OCI-LY1 (cell line): Measurements from ENCODE around the gene MAML2.
A peak's percentile ranks its signal among the peaks of the same experiment; 100 is the strongest.

Source experiments
- H2AFZ ChIP-seq: fragments of 200-600 bp; sonication (generic), shearing (Covaris generic); 2 replicates; pipeline ENCODE4 v1.6.0; 2014; ENCODE audit warnings: antibody characterized with exemption, mild to moderate bottlenecking, low read length
- H3F3A ChIP-seq: fragments of 200-600 bp; sonication (generic), shearing (Covaris generic); 2 replicates; pipeline ENCODE4 v1.6.0; 2014; ENCODE audit warnings: mild to moderate bottlenecking, antibody characterized with exemption, low read length, moderate library complexity; ENCODE audit not compliant: insufficient read depth
- H3K27ac ChIP-seq: fragments of 200-600 bp; sonication (generic); 2 replicates; pipeline ENCODE4 v1.5.1; 2014; ENCODE audit warnings: low read length, mixed run types, mild to moderate bottlenecking, low read depth; ENCODE audit not compliant: poor library complexity, severe bottlenecking
- H3K27me3 ChIP-seq: fragments of 200-600 bp; sonication (generic); 2 replicates; pipeline ENCODE4 v1.6.0; 2014; ENCODE audit warnings: antibody characterized with exemption, mild to moderate bottlenecking, low read length, moderate library complexity; ENCODE audit not compliant: insufficient read depth
- H3K36me3 ChIP-seq: fragments of 200-600 bp; sonication (generic); 2 replicates; pipeline ENCODE4 v1.6.1; 2014; ENCODE audit warnings: mild to moderate bottlenecking, antibody characterized with exemption, low read length, moderate library complexity, mixed read lengths; ENCODE audit not compliant: insufficient read depth
- H3K4me1 ChIP-seq: fragments of 200-600 bp; sonication (generic); 2 replicates; pipeline ENCODE4 v1.5.1; 2014; ENCODE audit warnings: mild to moderate bottlenecking, low read length, moderate library complexity; ENCODE audit not compliant: insufficient read depth, severe bottlenecking
- H3K4me2 ChIP-seq: fragments of 200-600 bp; sonication (generic), shearing (Covaris generic); 2 replicates; pipeline ENCODE4 v1.6.1; 2014; ENCODE audit warnings: low read length
- H3K4me3 ChIP-seq: fragments of 200-600 bp; sonication (generic); 2 replicates; pipeline ENCODE4 v1.5.1; 2014; ENCODE audit warnings: low read length, low read depth, mild to moderate bottlenecking, mixed read lengths; ENCODE audit not compliant: poor library complexity, severe bottlenecking
- H3K79me2 ChIP-seq: fragments of 200-600 bp; shearing (Covaris generic); 2 replicates; pipeline ENCODE4 v1.6.1; 2016; ENCODE audit warnings: mixed run types, low read length, mixed read lengths; ENCODE audit not compliant: insufficient read depth
- H3K9ac ChIP-seq: fragments of 200-600 bp; sonication (generic), shearing (Covaris generic); 2 replicates; pipeline ENCODE4 v1.6.1; 2014; ENCODE audit warnings: mild to moderate bottlenecking, low read length, mixed read lengths
- H3K9me2 ChIP-seq: fragments of 200-600 bp; sonication (generic), shearing (Covaris generic); 2 replicates; pipeline ENCODE4 v1.6.1; 2014; ENCODE audit warnings: low read depth, mild to moderate bottlenecking, low read length, mixed read lengths
- H3K9me3 ChIP-seq: fragments of 200-600 bp; shearing (Covaris generic); 2 replicates; pipeline ENCODE4 v1.6.1; 2014; ENCODE audit warnings: low read length, mixed read lengths
- H4K20me1 ChIP-seq: fragments of 200-600 bp; sonication (generic), shearing (Covaris generic); 2 replicates; pipeline ENCODE4 v1.6.0; 2016; ENCODE audit warnings: mild to moderate bottlenecking, low read length; ENCODE audit not compliant: insufficient read depth
- EZH2 ChIP-seq: fragments of 200-600 bp; sonication (generic), shearing (Covaris generic); IDR thresholded peaks from 2 replicates; pipeline ENCODE4 v1.8.0; 2017; ENCODE audit warnings: borderline replicate concordance, mixed run types, mild to moderate bottlenecking, antibody characterized with exemption, low read length, moderate library complexity, mixed read lengths
- TF ChIP-seq, protein P1 (sequence below): fragments of 200-600 bp; sonication (generic), shearing (Covaris generic); IDR thresholded peaks from 2 replicates; pipeline ENCODE4 v1.5.1; 2017; ENCODE audit warnings: mild to moderate bottlenecking, antibody characterized with exemption, low read length, moderate library complexity, mixed read lengths

MAML2 gene

DNA sequence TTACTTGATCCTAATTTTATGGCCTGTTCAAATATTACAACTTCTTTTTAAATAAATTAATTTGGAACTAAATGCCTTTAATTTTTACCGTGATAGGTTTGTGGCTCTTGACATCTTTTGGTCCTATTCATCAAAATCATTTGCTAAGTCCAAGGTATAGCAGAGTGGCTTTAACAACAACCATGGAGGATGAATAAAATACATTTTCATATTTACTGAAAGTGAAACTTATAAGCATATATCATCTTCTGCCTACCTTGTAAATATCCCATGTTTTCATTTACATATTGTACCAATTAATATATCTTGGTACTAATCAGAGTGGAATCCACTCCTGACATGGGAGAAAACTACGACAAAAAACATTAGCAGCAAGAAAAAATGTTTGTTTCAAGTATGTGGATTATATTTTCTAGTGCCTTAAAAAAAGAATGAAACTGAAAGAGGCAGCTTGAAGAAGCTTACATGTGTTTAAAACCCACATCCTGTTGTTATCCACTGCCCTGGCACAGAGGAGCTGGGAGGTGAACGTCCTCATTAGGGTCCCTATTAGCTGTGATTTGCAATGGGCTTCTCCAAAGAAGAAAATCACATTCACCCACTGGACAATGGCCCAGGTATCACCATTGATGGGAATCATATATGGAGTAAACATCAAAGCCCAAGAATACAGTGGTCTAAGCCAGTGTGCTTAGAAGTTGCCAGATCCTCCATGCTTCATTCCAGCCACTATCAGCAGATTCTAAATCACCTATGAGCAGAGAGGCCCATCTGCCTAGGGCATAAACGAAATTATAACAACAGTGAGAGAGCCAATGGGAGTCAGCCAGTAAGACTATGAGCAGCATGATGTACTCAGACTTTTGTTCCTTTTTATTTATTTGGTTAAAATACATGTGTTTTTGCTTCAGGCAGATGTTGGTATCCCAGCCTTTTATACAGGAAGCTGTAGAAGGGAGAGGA is 84.7 kb downstream of the MAML2 start:
- H3K9ac ChIP-seq, result peak overlapping the region; percentile 22; the same call in 1 of the 2 replicates
- H3K4me2 ChIP-seq, result peak overlapping the region; percentile 58
- no peak overlapping the region; the same call in none of the 2 replicates for H2AFZ ChIP-seq
- H3K27ac ChIP-seq, result peak overlapping the region; percentile 71
- no peaks in the 10 kb centered on the region for H4K20me1 ChIP-seq
- no peaks in the 10 kb centered on the region; the same call in 1 of the 2 replicates for H3F3A ChIP-seq
- H3K9me2 ChIP-seq, result no peaks in the 10 kb centered on the region
- H3K4me3 ChIP-seq, result peak overlapping the region; percentile 30
- H3K9me3 ChIP-seq, result no peaks in the 10 kb centered on the region
- no peaks in the 10 kb centered on the region for H3K79me2 ChIP-seq
- H3K36me3 ChIP-seq, result no peaks in the 10 kb centered on the region
- H3K4me1 ChIP-seq, result peaks cover 62% of the 10 kb centered on the region
- TF ChIP-seq EZH2, result no peak
- TF ChIP-seq, protein P1, sequence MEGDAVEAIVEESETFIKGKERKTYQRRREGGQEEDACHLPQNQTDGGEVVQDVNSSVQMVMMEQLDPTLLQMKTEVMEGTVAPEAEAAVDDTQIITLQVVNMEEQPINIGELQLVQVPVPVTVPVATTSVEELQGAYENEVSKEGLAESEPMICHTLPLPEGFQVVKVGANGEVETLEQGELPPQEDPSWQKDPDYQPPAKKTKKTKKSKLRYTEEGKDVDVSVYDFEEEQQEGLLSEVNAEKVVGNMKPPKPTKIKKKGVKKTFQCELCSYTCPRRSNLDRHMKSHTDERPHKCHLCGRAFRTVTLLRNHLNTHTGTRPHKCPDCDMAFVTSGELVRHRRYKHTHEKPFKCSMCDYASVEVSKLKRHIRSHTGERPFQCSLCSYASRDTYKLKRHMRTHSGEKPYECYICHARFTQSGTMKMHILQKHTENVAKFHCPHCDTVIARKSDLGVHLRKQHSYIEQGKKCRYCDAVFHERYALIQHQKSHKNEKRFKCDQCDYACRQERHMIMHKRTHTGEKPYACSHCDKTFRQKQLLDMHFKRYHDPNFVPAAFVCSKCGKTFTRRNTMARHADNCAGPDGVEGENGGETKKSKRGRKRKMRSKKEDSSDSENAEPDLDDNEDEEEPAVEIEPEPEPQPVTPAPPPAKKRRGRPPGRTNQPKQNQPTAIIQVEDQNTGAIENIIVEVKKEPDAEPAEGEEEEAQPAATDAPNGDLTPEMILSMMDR, result no peak
- H3K27me3 ChIP-seq, result no peaks in the 10 kb centered on the region

DNA sequence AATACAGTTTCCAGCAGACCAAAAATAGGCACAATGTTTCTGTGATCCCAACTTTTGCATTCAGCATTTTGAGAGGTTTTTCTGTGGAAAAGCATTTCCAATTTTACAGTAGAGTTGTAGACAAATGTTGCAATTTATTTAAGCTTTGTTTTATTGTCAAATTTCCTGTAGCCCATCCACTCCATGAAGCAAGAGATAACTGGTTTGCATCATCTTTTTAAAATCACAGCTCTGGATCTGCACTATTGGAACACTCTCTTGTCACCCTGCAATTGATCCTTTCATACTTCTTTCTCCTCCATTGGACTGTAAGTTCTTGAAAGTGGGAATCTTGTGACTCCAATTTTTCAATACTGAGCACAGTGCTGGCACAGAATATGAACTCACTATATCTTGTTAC is 86.0 kb downstream of the MAML2 start:
- H3K9me3 ChIP-seq, result no peaks in the 10 kb centered on the region
- H3K27me3 ChIP-seq, result no peaks in the 10 kb centered on the region
- H3F3A ChIP-seq, result no peaks in the 10 kb centered on the region; the same call in 1 of the 2 replicates
- H3K4me1 ChIP-seq, result peaks cover 62% of the 10 kb centered on the region
- peak overlapping the region; percentile 58 for H3K4me2 ChIP-seq
- no peaks in the 10 kb centered on the region for H4K20me1 ChIP-seq
- no peak overlapping the region for H3K4me3 ChIP-seq
- H3K27ac ChIP-seq, result peak overlapping the region; percentile 71
- no peaks in the 10 kb centered on the region for H3K36me3 ChIP-seq
- no peak overlapping the region for H2AFZ ChIP-seq
- TF ChIP-seq EZH2, result no peak
- TF ChIP-seq, protein P1, result no peak
- H3K9ac ChIP-seq, result no peak overlapping the region
- no peaks in the 10 kb centered on the region for H3K9me2 ChIP-seq
- H3K79me2 ChIP-seq, result no peaks in the 10 kb centered on the region

DNA sequence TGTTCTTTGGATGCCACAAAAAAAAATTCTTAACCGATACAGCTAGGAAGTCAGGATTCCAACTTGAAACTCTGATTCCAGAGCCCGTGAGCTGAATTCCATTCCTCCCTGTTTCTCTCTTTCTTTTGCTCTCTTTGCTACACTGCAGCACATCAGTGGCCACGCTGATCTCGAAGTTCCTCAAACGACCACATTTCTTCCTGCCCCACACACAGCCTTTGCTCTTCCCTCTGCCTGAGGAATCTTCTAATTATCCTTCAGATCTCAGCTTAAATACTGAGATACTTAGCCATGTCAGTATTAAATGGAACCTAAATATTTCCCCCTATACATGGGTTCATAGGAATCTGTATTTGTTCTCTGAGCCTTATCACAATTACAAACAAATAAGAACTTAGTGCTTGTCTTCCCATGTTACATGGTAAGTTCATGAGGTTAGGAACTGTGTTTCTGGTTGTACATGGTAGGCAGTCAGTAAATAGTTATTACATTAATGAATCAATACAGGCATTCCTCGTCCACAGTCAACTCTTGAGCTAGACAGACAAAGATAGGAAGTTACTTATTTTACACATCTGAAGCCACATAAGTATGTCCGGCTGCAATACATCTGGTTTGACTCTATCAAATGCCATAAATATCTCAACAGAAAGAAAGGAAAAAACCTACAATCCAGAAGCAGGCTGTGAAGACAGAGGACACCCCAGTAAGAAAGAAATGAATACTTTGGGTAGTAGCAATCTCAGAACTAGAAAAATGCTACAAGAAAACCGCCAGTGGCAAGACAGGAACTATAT is 86.6 kb downstream of the MAML2 start:
- no peak overlapping the region for H3K4me3 ChIP-seq
- H3K9ac ChIP-seq, result no peak overlapping the region
- H3K79me2 ChIP-seq, result no peaks in the 10 kb centered on the region
- H3K9me2 ChIP-seq, result no peaks in the 10 kb centered on the region
- no peak for TF ChIP-seq EZH2
- TF ChIP-seq, protein P1, result no peak
- no peaks in the 10 kb centered on the region for H4K20me1 ChIP-seq
- peak overlapping the region; percentile 58; the same call in 1 of the 2 replicates for H3K4me2 ChIP-seq
- H2AFZ ChIP-seq, result peak overlapping the region; percentile 26; the same call in 1 of the 2 replicates
- no peaks in the 10 kb centered on the region; the same call in 1 of the 2 replicates for H3F3A ChIP-seq
- H3K27ac ChIP-seq, result peak overlapping the region; percentile 71
- peaks cover 62% of the 10 kb centered on the region for H3K4me1 ChIP-seq
- H3K36me3 ChIP-seq, result no peaks in the 10 kb centered on the region
- no peaks in the 10 kb centered on the region for H3K27me3 ChIP-seq
- H3K9me3 ChIP-seq, result no peaks in the 10 kb centered on the region
